K562 (cell line): ENCODE results near the gene SLC34A1. TPM values are rescaled to one million over a fixed set of nuclear protein-coding genes. Genes with fewer than 3 reads are reported as not detected.

Experiments
- ATAC-seq: fragments of 200-7000 bp; cut with Tn5 transposase; 3 replicates; pipeline ENCODE4 v1.9.1; 2020; ENCODE audit warnings: moderate library complexity
- BruUV-seq: library from RNA; stranded (reverse); fragments of 400-500 nt; replicated peaks from 2 replicates; lab custom pipeline; 2021; lab: Mats Ljungman, UMichigan
- CTCF ChIA-PET: fragments of 300-600 bp; formaldehyde crosslinking; extraction: SDS; loops from one replicate; lab custom pipeline; 2021; ENCODE audit warnings: low intra/inter-chr PET ratio; lab: Yijun Ruan, JAX
- POLR2A ChIA-PET: fragments of 300-600, 350-650 bp; sonication (Branson Sonifier 250); formaldehyde crosslinking; extraction: SDS; loops from one replicate; lab custom pipeline; 2021; ENCODE audit warnings: antibody characterized with exemption, inconsistent platforms; lab: Yijun Ruan, JAX
- DNase-seq, 4 experiments: peaks; one replicate each; pipeline versions ENCODE4 v3.0.0 to v3.0.0-alpha.2; 2011 to 2018; ENCODE audit warnings: low spot score in 3 of 4, mixed read lengths in 3 of 4; ENCODE audit errors: extremely low read depth in 1 of 4
- FAIRE-seq: peaks from 2 replicates; lab custom pipeline; 2011; peaks lifted over from hg19 to GRCh38; lab: Jason Lieb, UNC
- H2AFZ ChIP-seq: 2 replicates; pipeline ENCODE4 v1.6.0; 2011; ENCODE audit warnings: low read depth, low read length, control low read depth, inconsistent platforms
- H3K27ac ChIP-seq: fragments of 200-600 bp; 3 replicates; pipeline ENCODE4 v1.8.0; 2011; ENCODE audit warnings: low read depth, mild to moderate bottlenecking, control low read depth, inconsistent platforms, low read length, moderate library complexity, mixed read lengths; ENCODE audit errors: extremely low read depth
- H3K27me3 ChIP-seq, 2 experiments: fragments of 300-600 bp in 1 of 2; 2 replicates in 1 of 2; 3 replicates in 1 of 2; pipeline versions ENCODE4 v1.6.0 to v1.8.0; 2011; ENCODE audit warnings: inconsistent platforms in 2 of 2, low read length in 2 of 2, mild to moderate bottlenecking in 1 of 2, mixed read lengths in 1 of 2, moderate library complexity in 1 of 2; ENCODE audit not compliant: control insufficient read depth in 2 of 2, insufficient read depth in 2 of 2
- H3K36me3 ChIP-seq: fragments of 300-600 bp; 3 replicates; pipeline ENCODE4 v1.8.0; 2011; ENCODE audit warnings: mild to moderate bottlenecking, low read length, inconsistent platforms; ENCODE audit not compliant: control insufficient read depth, insufficient read depth
- H3K4me1 ChIP-seq, 2 experiments: fragments of 200-600 bp in 1 of 2; replicated peaks in 1 of 2; 2 replicates in 1 of 2; 3 replicates in 1 of 2; pipeline versions ENCODE4 v1.5.1 to v1.8.0; 2011; ENCODE audit warnings: inconsistent platforms in 2 of 2, low read length in 2 of 2, mild to moderate bottlenecking in 1 of 2, mixed read lengths in 1 of 2, moderate library complexity in 1 of 2; ENCODE audit not compliant: control insufficient read depth in 2 of 2, insufficient read depth in 2 of 2
- H3K4me2 ChIP-seq: 2 replicates; pipeline ENCODE4 v1.6.1; 2011; ENCODE audit warnings: low read length, control low read depth, inconsistent platforms, mixed read lengths; ENCODE audit not compliant: insufficient read depth
- H3K4me3 ChIP-seq: fragments of 200-600 bp; sonication (generic), shearing (Covaris generic); 2 replicates; pipeline ENCODE4 v1.5.1; 2016; ENCODE audit warnings: control low read depth, inconsistent platforms
- H3K79me2 ChIP-seq: fragments of 200-600 bp; 3 replicates; pipeline ENCODE4 v1.8.0; 2011; ENCODE audit warnings: low read length, inconsistent platforms; ENCODE audit not compliant: control insufficient read depth, insufficient read depth
- H3K9ac ChIP-seq, 2 experiments: 2 replicates each; pipeline versions ENCODE4 v1.6.0 to v1.6.1; 2011; ENCODE audit warnings: low read depth in 2 of 2, low read length in 2 of 2, control low read depth in 1 of 2, inconsistent platforms in 1 of 2, mild to moderate bottlenecking in 1 of 2, mixed read lengths in 1 of 2; ENCODE audit not compliant: insufficient read depth in 1 of 2
- H3K9me1 ChIP-seq: one replicate; pipeline ENCODE4 v1.6.0; 2011; ENCODE audit warnings: inconsistent platforms, mild to moderate bottlenecking, low read length, moderate library complexity; ENCODE audit not compliant: control insufficient read depth, insufficient read depth
- H3K9me3 ChIP-seq: replicated peaks from 2 replicates; pipeline ENCODE4 v1.5.1; 2011; ENCODE audit warnings: low read depth, low read length, inconsistent platforms; ENCODE audit not compliant: control insufficient read depth, insufficient read depth
- H4K20me1 ChIP-seq: replicated peaks from 2 replicates; pipeline ENCODE4 v1.6.1; 2011; ENCODE audit warnings: low read length, inconsistent platforms, mixed read lengths; ENCODE audit not compliant: control insufficient read depth, insufficient read depth
- KAT7 ChIP-seq: sonication (generic); formaldehyde crosslinking; IDR thresholded peaks from 2 replicates; pipeline ENCODE4 v1.8.0; 2022; ENCODE audit warnings: missing genetic modification reagents, mild to moderate bottlenecking, borderline replicate concordance
- PBX2 ChIP-seq, 2 experiments: IDR thresholded peaks in 1 of 2; conservative IDR thresholded peaks in 1 of 2; 2 replicates each; pipeline ENCODE4 v1.6.1; 2016; ENCODE audit warnings: low read depth in 2 of 2, mild to moderate bottlenecking in 1 of 2, missing compliant biosample characterization in 1 of 2, missing genetic modification characterization in 1 of 2, moderate library complexity in 1 of 2
- ZFPM2 ChIP-seq: fragments of 250-450 bp; sonication (Bioruptor Pico); IDR thresholded peaks from 2 replicates; pipeline ENCODE4 v1.5.1; 2022; ENCODE audit warnings: mild to moderate bottlenecking
- ZNF280A ChIP-seq: fragments of 450-650 bp; IDR thresholded peaks from 2 replicates; pipeline ENCODE4 v1.6.1; 2018; ENCODE audit warnings: mild to moderate bottlenecking, low read depth; ENCODE audit not compliant: partially characterized antibody
- ZNF407 ChIP-seq: fragments of 450-650 bp; IDR thresholded peaks from 2 replicates; pipeline ENCODE4 v1.6.1; 2016; ENCODE audit warnings: low read depth
- WGBS: fragments of 100-300 bp; shearing (Covaris generic); methylation state at CpG from one replicate; pipeline ENCODE4 v1.1.6; 2016; ENCODE audit warnings: low coverage, mixed read lengths; ENCODE audit not compliant: insufficient coverage; ENCODE audit errors: missing lambda C conversion rate; 5-methylcytosine and 5-hydroxymethylcytosine counted together
- in situ Hi-C: fragments of 300-500 bp; cut with MboI; formaldehyde crosslinking; loops from 4 replicates; pipeline ENCODE4 v1.15.0; 2018; ENCODE audit warnings: inconsistent platforms, mixed read lengths
- intact Hi-C: fragments of 100-400 bp; cut with micrococcal nuclease; formaldehyde crosslinking; loops from 2 replicates; pipeline ENCODE4 v1.14.2; 2022
- polyA plus RNA-seq, 8 experiments: library from polyadenylated mRNA; depleted of rRNA in 4 of 8; stranded (reverse) in 5 of 8; unstranded in 3 of 8; fragments of >200 nt; fragmentation: Nextera tagmentation in 2 of 8; fragmentation: Illumina TruSeq in 1 of 8; extraction: Ambion mirVana in 2 of 8; extraction: Trizol in 1 of 8; gene quantifications; 2 replicates each; pipeline versions ENCODE4 v1.2.1 to v1.2.3, GENCODE V29; 2011 to 2014; ENCODE audit warnings: inconsistent platforms in 1 of 8, missing spikeins in 1 of 8
- total RNA-seq, 7 experiments: library from RNA; depleted of rRNA in 6 of 7; stranded (reverse); fragments of >200 nt in 6 of 7; fragmentation: Illumina TruSeq in 2 of 7; extraction: Trizol in 2 of 7; gene quantifications; 2 replicates each; pipeline versions ENCODE4 v1.2.1 to v1.2.3, GENCODE V29; 2011 to 2021; ENCODE audit warnings: low replicate concordance in 1 of 7

Gene SLC34A1
- total and polyA plus RNA-seq, 9 of the 15 experiments (the other 6 are each of a cell fraction or from before 2014, with no cell fraction given): not detected

- Histone ChIP-seq H3K36me3 (no peaks in the 10 kb centered on the region), H4K20me1 (no peaks in the 10 kb centered on the region), H2AFZ (peak overlapping the region; percentile 97), H3K79me2 (no peaks in the 10 kb centered on the region), H3K9me3 (no peaks in the 10 kb centered on the region), H3K27me3 (no peaks in the 10 kb centered on the region; a peak in 1 of 5 replicates), H3K4me3 (no peak overlapping the region), H3K9me1 (peaks cover 4% of the 10 kb centered on the region), H3K4me2 (peak overlapping the region; percentile 64), H3K9ac (peak overlapping the region; percentile 53 to 65), H3K27ac (peak overlapping the region; percentile 88), H3K4me1 (peaks cover 16 to 29% of the 10 kb centered on the region in 2 experiments)
- ATAC-seq (peak; percentile 93), FAIRE-seq (peak; percentile 97), DNase-seq (peak; percentile 70 to 91 (median 77))
- CTCF ChIA-PET: interaction anchor here (0.6 kb wide), 1 partner anchor 76 kb away, joined by 4 read pairs; no protein-coding TSS in a partner anchor
- in situ Hi-C loops (no loop called here), intact Hi-C loops (no loop called here)
- BruUV-seq: no TSS peak
- WGBS: 9% methylated on average over 15 of the region's 15 CpGs
- POLR2A ChIA-PET: interaction anchor here (0.5 to 2.3 kb wide), 25 partner anchors 9 to 1848 kb away, joined by 3 to 18 read pairs (median 4); partner anchors contain the start of genes GRK6, LMAN2 and PDLIM7
- TF ChIP-seq ZFPM2: no peak
- TF ChIP-seq ZNF407: peak; percentile 53; the same call in 1 of the 2 replicates
- peak; percentile 43 for TF ChIP-seq ZNF280A
- TF ChIP-seq KAT7 (CRISPR knock-in tag): peak; percentile 85; the same call in 1 of the 2 replicates
- no peak for TF ChIP-seq PBX2 (CRISPR knock-in tag; IDR thresholded peaks at IDR 0.05; ENCODE audit: low read depth)
- TF ChIP-seq PBX2 (tag; conservative IDR thresholded peaks at IDR 0.05; ENCODE audit: low read depth): peak; percentile 49
Observed at GRCh38 chr5:177378884-177379883, 5.0 kb upstream of the SLC34A1 start.
